ENCODE results near the gene COMMD9. TPM values are rescaled to one million over a fixed set of nuclear protein-coding genes. Genes with fewer than 3 reads are reported as not detected.

COMMD9 gene
- total and polyA plus RNA-seq, 2 experiments from 2014 or later = 50.3 to 95.3 TPM

GRCh38 chr11:36313750-36314433 lies 24.7 kb upstream of the COMMD9 start:
- no peak overlapping the region for H2AFZ ChIP-seq
- peaks cover 8% of the 10 kb centered on the region for H3K4me1 ChIP-seq (ENCODE audit: insufficient read depth)
- no peaks in the 10 kb centered on the region for H3K36me3 ChIP-seq (replicated peaks; ENCODE audit: insufficient read depth, low read depth)
- H3K9me2 ChIP-seq (replicated peaks; ENCODE audit: insufficient read depth) = no peaks in the 10 kb centered on the region
- TF ChIP-seq, protein P1, sequence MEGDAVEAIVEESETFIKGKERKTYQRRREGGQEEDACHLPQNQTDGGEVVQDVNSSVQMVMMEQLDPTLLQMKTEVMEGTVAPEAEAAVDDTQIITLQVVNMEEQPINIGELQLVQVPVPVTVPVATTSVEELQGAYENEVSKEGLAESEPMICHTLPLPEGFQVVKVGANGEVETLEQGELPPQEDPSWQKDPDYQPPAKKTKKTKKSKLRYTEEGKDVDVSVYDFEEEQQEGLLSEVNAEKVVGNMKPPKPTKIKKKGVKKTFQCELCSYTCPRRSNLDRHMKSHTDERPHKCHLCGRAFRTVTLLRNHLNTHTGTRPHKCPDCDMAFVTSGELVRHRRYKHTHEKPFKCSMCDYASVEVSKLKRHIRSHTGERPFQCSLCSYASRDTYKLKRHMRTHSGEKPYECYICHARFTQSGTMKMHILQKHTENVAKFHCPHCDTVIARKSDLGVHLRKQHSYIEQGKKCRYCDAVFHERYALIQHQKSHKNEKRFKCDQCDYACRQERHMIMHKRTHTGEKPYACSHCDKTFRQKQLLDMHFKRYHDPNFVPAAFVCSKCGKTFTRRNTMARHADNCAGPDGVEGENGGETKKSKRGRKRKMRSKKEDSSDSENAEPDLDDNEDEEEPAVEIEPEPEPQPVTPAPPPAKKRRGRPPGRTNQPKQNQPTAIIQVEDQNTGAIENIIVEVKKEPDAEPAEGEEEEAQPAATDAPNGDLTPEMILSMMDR (IDR thresholded peaks at IDR 0.05; ENCODE audit: poor library complexity) = no peak
- TF ChIP-seq EZH2phosphoT487 (IDR thresholded peaks at IDR 0.05; ENCODE audit: low read depth, severe bottlenecking, unreplicated experiment) (no peak), EZH2 (IDR thresholded peaks at IDR 0.05; ENCODE audit: borderline replicate concordance) (no peak)
- H3K9me3 ChIP-seq (ENCODE audit: low read depth) = no peaks in the 10 kb centered on the region
- no peaks in the 10 kb centered on the region for H4K20me1 ChIP-seq (ENCODE audit: insufficient read depth, poor library complexity, severe bottlenecking)
- DNase-seq (ENCODE audit: low spot score) = no peak
- WGBS (ENCODE audit: low lambda C conversion rate, missing lambda C conversion rate) = 63% methylated on average over 3 of the region's 3 CpGs
- no peak overlapping the region for H3K4me2 ChIP-seq
- H3K27ac ChIP-seq = no peak overlapping the region
- no peaks in the 10 kb centered on the region for H3K79me2 ChIP-seq
- no peak overlapping the region for H3K4me3 ChIP-seq
- H3K27me3 ChIP-seq = no peaks in the 10 kb centered on the region

GRCh38 chr11:36312611-36313472 lies 23.6 kb upstream of the COMMD9 start:
- Histone ChIP-seq H3K4me2 (no peak overlapping the region), H2AFZ (no peak overlapping the region), H3K79me2 (no peaks in the 10 kb centered on the region), H3K27ac (peak overlapping the region; percentile 22), H4K20me1 (ENCODE audit: insufficient read depth, poor library complexity, severe bottlenecking) (no peaks in the 10 kb centered on the region), H3K36me3 (replicated peaks; ENCODE audit: insufficient read depth, low read depth) (no peaks in the 10 kb centered on the region), H3K9me3 (ENCODE audit: low read depth) (no peaks in the 10 kb centered on the region), H3K9me2 (replicated peaks; ENCODE audit: insufficient read depth) (no peaks in the 10 kb centered on the region), H3K27me3 (no peaks in the 10 kb centered on the region), H3K4me3 (no peak overlapping the region), H3K4me1 (ENCODE audit: insufficient read depth) (peaks cover 8% of the 10 kb centered on the region)
- WGBS (ENCODE audit: low lambda C conversion rate, missing lambda C conversion rate) = 67% methylated on average over 6 of the region's 6 CpGs
- peak; percentile 39 for DNase-seq (ENCODE audit: low spot score)
- TF ChIP-seq EZH2 (IDR thresholded peaks at IDR 0.05; ENCODE audit: borderline replicate concordance) = no peak
- TF ChIP-seq EZH2phosphoT487 (IDR thresholded peaks at IDR 0.05; ENCODE audit: low read depth, severe bottlenecking, unreplicated experiment) = no peak
- TF ChIP-seq, protein P1 (IDR thresholded peaks at IDR 0.05; ENCODE audit: poor library complexity) = no peak

DNA sequence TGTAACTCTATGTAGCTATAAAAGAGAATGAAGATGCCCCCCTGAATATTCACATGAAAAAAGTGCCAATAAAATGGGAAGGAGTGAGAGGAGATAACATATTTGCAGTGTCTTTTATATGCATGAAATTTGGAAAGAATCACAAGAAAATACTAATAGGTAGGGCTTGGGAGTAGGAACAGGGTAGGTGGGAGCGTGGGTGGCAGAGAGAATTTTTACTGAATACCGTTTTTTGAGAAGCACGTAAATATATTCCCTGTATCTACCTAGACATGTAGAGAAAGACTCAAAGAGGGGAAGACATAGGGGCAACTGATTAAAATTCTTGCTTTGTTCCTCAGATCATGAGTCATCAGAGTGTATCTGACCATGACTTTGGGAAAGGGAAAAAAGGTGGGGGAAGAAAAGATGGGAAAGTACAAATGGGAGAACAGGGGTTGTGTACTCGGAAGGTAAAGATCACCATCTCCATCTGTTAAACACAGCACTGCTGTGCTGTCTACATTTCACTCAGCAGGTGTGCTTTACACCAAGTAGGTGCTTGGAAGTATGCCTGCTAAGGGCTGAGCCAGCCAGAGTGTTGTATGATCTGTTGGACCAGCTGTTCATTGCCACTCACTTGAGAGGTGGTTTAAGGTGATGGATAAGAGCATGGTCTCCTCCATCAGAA lies 22.8 kb upstream of the COMMD9 start:
- Histone ChIP-seq H3K4me1 (ENCODE audit: insufficient read depth) (peaks cover 8% of the 10 kb centered on the region), H3K4me3 (no peak overlapping the region), H3K36me3 (replicated peaks; ENCODE audit: insufficient read depth, low read depth) (no peaks in the 10 kb centered on the region), H3K9me3 (ENCODE audit: low read depth) (no peaks in the 10 kb centered on the region), H2AFZ (no peak overlapping the region), H3K79me2 (no peaks in the 10 kb centered on the region), H3K27me3 (no peaks in the 10 kb centered on the region), H3K27ac (no peak overlapping the region), H3K4me2 (no peak overlapping the region), H4K20me1 (ENCODE audit: insufficient read depth, poor library complexity, severe bottlenecking) (no peaks in the 10 kb centered on the region), H3K9me2 (replicated peaks; ENCODE audit: insufficient read depth) (no peaks in the 10 kb centered on the region)
- DNase-seq (ENCODE audit: low spot score) = no peak
- TF ChIP-seq EZH2 (IDR thresholded peaks at IDR 0.05; ENCODE audit: borderline replicate concordance) = no peak
- TF ChIP-seq EZH2phosphoT487 (IDR thresholded peaks at IDR 0.05; ENCODE audit: low read depth, severe bottlenecking, unreplicated experiment) = no peak
- TF ChIP-seq, protein P1 (IDR thresholded peaks at IDR 0.05; ENCODE audit: poor library complexity) = no peak
- WGBS (ENCODE audit: low lambda C conversion rate, missing lambda C conversion rate) = 91% methylated on average over 4 of the region's 4 CpGs

Measured in hepatocyte (in vitro differentiated cells).